GM12873 (cell line): ENCODE data around the gene TTLL4.

Experiments
- TF ChIP-seq, protein P1 (sequence below): IDR thresholded peaks from 2 replicates; pipeline ENCODE4 v1.5.1; 2012; ENCODE audit warnings: low read depth, mild to moderate bottlenecking, moderate library complexity, low read length, control low read depth; ENCODE audit not compliant: insufficient read depth; ENCODE audit errors: missing control alignments

TTLL4 gene

GRCh38 chr2:218703341-218703740, 7.3 kb upstream of the TTLL4 start:
- TF ChIP-seq, protein P1, sequence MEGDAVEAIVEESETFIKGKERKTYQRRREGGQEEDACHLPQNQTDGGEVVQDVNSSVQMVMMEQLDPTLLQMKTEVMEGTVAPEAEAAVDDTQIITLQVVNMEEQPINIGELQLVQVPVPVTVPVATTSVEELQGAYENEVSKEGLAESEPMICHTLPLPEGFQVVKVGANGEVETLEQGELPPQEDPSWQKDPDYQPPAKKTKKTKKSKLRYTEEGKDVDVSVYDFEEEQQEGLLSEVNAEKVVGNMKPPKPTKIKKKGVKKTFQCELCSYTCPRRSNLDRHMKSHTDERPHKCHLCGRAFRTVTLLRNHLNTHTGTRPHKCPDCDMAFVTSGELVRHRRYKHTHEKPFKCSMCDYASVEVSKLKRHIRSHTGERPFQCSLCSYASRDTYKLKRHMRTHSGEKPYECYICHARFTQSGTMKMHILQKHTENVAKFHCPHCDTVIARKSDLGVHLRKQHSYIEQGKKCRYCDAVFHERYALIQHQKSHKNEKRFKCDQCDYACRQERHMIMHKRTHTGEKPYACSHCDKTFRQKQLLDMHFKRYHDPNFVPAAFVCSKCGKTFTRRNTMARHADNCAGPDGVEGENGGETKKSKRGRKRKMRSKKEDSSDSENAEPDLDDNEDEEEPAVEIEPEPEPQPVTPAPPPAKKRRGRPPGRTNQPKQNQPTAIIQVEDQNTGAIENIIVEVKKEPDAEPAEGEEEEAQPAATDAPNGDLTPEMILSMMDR: no peak

DNA sequence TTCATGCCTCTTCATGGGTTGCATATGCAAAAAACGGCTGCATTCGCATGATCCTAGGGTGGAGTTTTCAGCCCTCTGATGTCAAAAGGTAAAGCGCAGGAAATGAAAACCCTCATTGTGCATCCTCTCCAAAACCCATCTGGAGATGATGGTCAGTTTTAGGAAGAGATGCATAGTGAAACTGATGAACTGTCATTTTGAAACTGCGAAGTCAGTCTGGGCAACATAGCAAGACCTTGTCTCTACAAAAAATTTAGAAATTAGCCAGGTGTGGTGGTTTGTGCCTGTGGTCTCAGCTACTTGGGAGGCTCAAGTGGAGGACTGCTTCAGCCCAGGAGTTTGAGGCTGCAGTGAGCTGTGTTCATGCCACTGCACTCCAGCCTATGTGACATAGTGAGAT, 2.5 kb upstream of the TTLL4 start:
- TF ChIP-seq, protein P1: no peak

- TF ChIP-seq, protein P1: no peak
Measured at GRCh38 chr2:218709908-218710307, 727 bp upstream of the TTLL4 start.

- TF ChIP-seq, protein P1: no peak
Measured at GRCh38 chr2:218710334-218710686, 325 bp upstream of the TTLL4 start.

DNA sequence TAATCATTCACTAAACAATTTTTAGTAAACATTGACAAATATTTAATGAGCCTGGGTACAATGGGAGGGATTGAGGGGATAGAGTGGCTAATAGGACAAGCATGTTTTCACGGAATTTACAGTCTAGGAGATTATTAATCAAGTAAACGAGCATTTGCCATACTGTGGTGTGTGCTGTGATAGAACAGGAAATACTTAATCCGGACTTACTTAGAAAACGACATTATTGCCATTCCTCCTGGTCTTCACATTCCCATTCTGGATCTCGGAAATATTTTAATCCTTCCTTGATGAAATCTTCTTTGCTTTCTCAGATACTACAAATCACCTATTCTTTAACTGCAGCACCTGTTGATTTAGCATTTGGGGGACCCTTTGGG, 905 bp downstream of the TTLL4 start:
- TF ChIP-seq, protein P1: no peak

DNA sequence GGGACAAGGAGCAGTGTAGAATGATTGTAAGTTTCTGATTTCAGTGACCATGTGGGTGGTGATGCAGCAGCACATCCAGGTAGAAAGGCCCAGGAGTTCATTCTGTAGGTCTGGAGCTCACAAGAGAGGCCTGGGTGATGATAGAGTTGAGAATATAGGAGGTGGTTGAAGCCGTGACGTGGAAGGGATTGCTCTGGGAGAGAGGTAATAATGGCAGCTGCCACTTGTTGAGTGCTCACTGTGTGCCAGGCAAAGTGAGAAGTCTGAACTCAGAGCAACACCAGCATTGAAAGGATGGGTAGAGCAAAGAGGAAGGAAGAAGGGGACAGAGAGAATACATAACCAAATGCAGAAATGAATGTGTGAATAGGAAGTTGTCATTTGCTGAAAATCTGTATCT, 3.3 kb downstream of the TTLL4 start:
- TF ChIP-seq, protein P1: no peak

DNA sequence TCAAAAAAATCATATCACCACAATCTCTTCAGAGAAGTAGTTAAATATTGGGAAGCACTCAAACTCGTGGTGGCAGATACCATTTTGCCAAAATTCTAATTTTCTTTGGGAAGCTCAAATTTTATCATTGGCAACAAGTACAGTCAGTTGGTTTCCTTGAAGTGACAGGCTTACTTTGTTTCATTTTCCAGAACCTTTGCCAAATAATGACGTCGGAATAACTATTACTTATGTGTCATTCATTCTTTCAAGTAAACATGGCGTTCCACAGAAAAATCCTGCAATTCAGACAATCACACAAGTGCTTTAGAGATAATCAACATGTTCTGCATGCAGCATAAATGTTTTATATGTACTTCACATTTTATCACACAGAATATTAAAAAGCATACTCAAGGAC, 5.4 kb downstream of the TTLL4 start:
- TF ChIP-seq, protein P1: no peak

DNA sequence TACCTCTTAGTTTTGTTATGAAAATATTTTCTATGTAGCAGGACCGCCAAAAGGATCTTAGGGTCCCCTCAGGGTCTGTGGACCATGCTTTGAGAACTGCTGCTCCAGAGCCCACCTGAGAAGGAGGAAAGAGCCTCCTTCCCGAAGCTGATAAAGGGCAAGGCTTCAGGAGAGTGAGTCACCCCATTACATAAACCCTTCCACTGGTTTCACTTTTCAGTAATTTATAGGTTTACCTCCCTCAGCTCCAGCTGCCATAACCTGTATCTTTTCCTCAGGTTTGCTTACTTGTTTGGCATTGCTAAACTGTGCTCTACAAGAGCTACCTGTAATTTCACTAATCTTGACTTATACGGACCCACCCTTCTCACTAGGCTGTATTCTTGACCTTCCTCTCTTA, 6.6 kb downstream of the TTLL4 start:
- TF ChIP-seq, protein P1: no peak
